Measurements from ENCODE around the gene EPHB1.

GRCh38 chr3:135041601-135042000, 246.5 kb downstream of the EPHB1 start:
- no peak for TF ChIP-seq RARB (CRISPR knock-in tag; IDR thresholded peaks at IDR 0.05)
- TF ChIP-seq, protein P1, sequence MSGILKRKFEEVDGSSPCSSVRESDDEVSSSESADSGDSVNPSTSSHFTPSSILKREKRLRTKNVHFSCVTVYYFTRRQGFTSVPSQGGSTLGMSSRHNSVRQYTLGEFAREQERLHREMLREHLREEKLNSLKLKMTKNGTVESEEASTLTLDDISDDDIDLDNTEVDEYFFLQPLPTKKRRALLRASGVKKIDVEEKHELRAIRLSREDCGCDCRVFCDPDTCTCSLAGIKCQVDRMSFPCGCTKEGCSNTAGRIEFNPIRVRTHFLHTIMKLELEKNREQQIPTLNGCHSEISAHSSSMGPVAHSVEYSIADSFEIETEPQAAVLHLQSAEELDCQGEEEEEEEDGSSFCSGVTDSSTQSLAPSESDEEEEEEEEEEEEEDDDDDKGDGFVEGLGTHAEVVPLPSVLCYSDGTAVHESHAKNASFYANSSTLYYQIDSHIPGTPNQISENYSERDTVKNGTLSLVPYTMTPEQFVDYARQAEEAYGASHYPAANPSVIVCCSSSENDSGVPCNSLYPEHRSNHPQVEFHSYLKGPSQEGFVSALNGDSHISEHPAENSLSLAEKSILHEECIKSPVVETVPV (CRISPR knock-in tag; IDR thresholded peaks at IDR 0.05) = no peak
- TF ChIP-seq SNAI2 (CRISPR knock-in tag; IDR thresholded peaks at IDR 0.05) = no peak
- TF ChIP-seq PPARA (CRISPR knock-in tag; IDR thresholded peaks at IDR 0.05; ENCODE audit: borderline replicate concordance) = no peak
- no peak for TF ChIP-seq ARNTL (CRISPR knock-in tag; IDR thresholded peaks at IDR 0.05; ENCODE audit: borderline replicate concordance, low read depth)
- TF ChIP-seq ZFP3 (CRISPR knock-in tag; IDR thresholded peaks at IDR 0.05) = no peak
- TF ChIP-seq TCF4 (CRISPR knock-in tag; IDR thresholded peaks at IDR 0.05; ENCODE audit: borderline replicate concordance) = no peak
- no peak for TF ChIP-seq ZFP30 (CRISPR knock-in tag; IDR thresholded peaks at IDR 0.05)
- TF ChIP-seq ZC3H10 (CRISPR knock-in tag; IDR thresholded peaks at IDR 0.05) = no peak
- TF ChIP-seq GLIS3 (CRISPR knock-in tag; IDR thresholded peaks at IDR 0.05) = no peak
- TF ChIP-seq ISL1 (CRISPR knock-in tag; IDR thresholded peaks at IDR 0.05) = no peak
- TF ChIP-seq CSDC2 (CRISPR knock-in tag; IDR thresholded peaks at IDR 0.05) = no peak

All from SK-N-SH treated with all-trans-retinoic acid at 6 μM for 48 hours (cell line).